HCT116 (cell line): Measurements from ENCODE around the gene TCF7. TPM values are rescaled to one million over a fixed set of nuclear protein-coding genes. Genes with fewer than 3 reads are reported as not detected.
"Not testable (repeated sequence)": the region's sequence is repeated elsewhere in the genome, so short reads cannot be mapped to it uniquely, and the experiment has no call there.

Experiments
- ATAC-seq: fragments of 200-7000 bp; cut with Tn5 transposase; 2 replicates; pipeline ENCODE4 v1.9.1; 2020; ENCODE audit warnings: mild to moderate bottlenecking, moderate library complexity
- BruUV-seq: library from RNA; stranded (reverse); fragments of 400-500 nt; replicated peaks from 2 replicates; lab custom pipeline; 2021; lab: Mats Ljungman, UMichigan
- CTCF ChIA-PET: fragments of 300-600 bp; sonication (Branson Sonifier 250); formaldehyde crosslinking; loops from one replicate; lab custom pipeline; 2021; ENCODE audit warnings: antibody characterized with exemption; lab: Charles Lee
- POLR2A ChIA-PET: fragments of 300-600, 350-600 bp; sonication (Branson Sonifier 250); formaldehyde crosslinking; loops from one replicate; lab custom pipeline; 2021; ENCODE audit warnings: antibody characterized with exemption; lab: Charles Lee
- RAD21 ChIA-PET, 2 experiments: fragments of 300-600 bp; sonication (Branson Sonifier 250); formaldehyde crosslinking; loops; one replicate each; lab custom pipeline; 2023; ENCODE audit warnings: low total read pairs in 2 of 2; ENCODE audit not compliant: uncharacterized antibody in 2 of 2, unreplicated experiment in 2 of 2, low non-redundant PET in 1 of 2; lab: Charles Lee
- DNase-seq: peaks from one replicate; pipeline ENCODE4 v3.0.0-alpha.2; 2010; ENCODE audit warnings: low read depth, low spot score
- H2AFZ ChIP-seq: fragments of 200-600 bp; shearing (Covaris generic), sonication (generic); 2 replicates; pipeline ENCODE4 v1.6.1; 2017; ENCODE audit warnings: low read depth, mixed run types, mixed read lengths, antibody characterized with exemption, low read length; ENCODE audit not compliant: poor library complexity, severe bottlenecking
- H3K27ac ChIP-seq: 2 replicates; pipeline ENCODE4 v1.5.1; 2012; ENCODE audit warnings: low read depth, low read length
- H3K27me3 ChIP-seq: fragments of 200-600 bp; sonication (generic); 2 replicates; pipeline ENCODE4 v1.6.1; 2016; ENCODE audit warnings: mixed run types, low read length, mixed read lengths; ENCODE audit not compliant: insufficient read depth
- H3K36me3 ChIP-seq, 2 experiments: fragments of 200-500 bp in 1 of 2; fragments of 200-600 bp in 1 of 2; sonication (Bioruptor generic) in 1 of 2; sonication (generic) in 1 of 2; 2 replicates each; pipeline versions ENCODE4 v1.5.1 to v1.6.1; 2014 to 2016; ENCODE audit warnings: low read length in 2 of 2, inconsistent platforms in 1 of 2, mixed read lengths in 1 of 2, mixed run types in 1 of 2; ENCODE audit not compliant: insufficient read depth in 2 of 2, control insufficient read depth in 1 of 2
- H3K4me1 ChIP-seq, 2 experiments: fragments of 200-600 bp in 1 of 2; sonication (generic) in 1 of 2; 2 replicates each; pipeline versions ENCODE4 v1.5.1 to v1.6.1; 2012 to 2017; ENCODE audit warnings: low read length in 2 of 2, inconsistent platforms in 1 of 2, mild to moderate bottlenecking in 1 of 2, mixed read lengths in 1 of 2, mixed run types in 1 of 2, moderate library complexity in 1 of 2; ENCODE audit not compliant: insufficient read depth in 2 of 2, control insufficient read depth in 1 of 2
- H3K4me2 ChIP-seq: fragments of 200-600 bp; sonication (generic); 2 replicates; pipeline ENCODE4 v1.6.1; 2017; ENCODE audit warnings: mixed run types, low read length, mixed read lengths
- H3K4me3 ChIP-seq, 2 experiments: fragments of 200-600 bp in 1 of 2; sonication (generic) in 1 of 2; replicated peaks in 1 of 2; 2 replicates each; pipeline ENCODE4 v1.5.1; 2011 to 2016; ENCODE audit warnings: low read length in 2 of 2, control low read depth in 1 of 2, low read depth in 1 of 2, mild to moderate bottlenecking in 1 of 2, mixed read lengths in 1 of 2, mixed run types in 1 of 2
- H3K79me2 ChIP-seq: fragments of 200-600 bp; sonication (generic); 2 replicates; pipeline ENCODE4 v1.6.1; 2017; ENCODE audit warnings: mild to moderate bottlenecking, mixed run types, low read length, moderate library complexity, mixed read lengths; ENCODE audit not compliant: insufficient read depth
- H3K9ac ChIP-seq: fragments of 200-600 bp; sonication (generic); 2 replicates; pipeline ENCODE4 v1.6.1; 2016; ENCODE audit warnings: low read length, mixed read lengths
- H3K9me2 ChIP-seq: fragments of 200-600 bp; sonication (generic), shearing (Covaris generic); 2 replicates; pipeline ENCODE4 v1.6.1; 2017; ENCODE audit warnings: mixed run types, mild to moderate bottlenecking, moderate library complexity; ENCODE audit not compliant: insufficient read depth
- H3K9me3 ChIP-seq, 2 experiments: fragments of 200-500 bp in 1 of 2; fragments of 200-600 bp in 1 of 2; sonication (Bioruptor generic) in 1 of 2; sonication (generic) in 1 of 2; 2 replicates each; pipeline ENCODE4 v1.6.1; 2014 to 2017; ENCODE audit warnings: low read length in 2 of 2, mixed read lengths in 2 of 2, inconsistent platforms in 1 of 2, low read depth in 1 of 2, mild to moderate bottlenecking in 1 of 2, mixed run types in 1 of 2, moderate library complexity in 1 of 2; ENCODE audit not compliant: control insufficient read depth in 1 of 2, insufficient read depth in 1 of 2
- H4K20me1 ChIP-seq: fragments of 200-600 bp; sonication (generic), shearing (Covaris generic); 2 replicates; pipeline ENCODE4 v1.6.1; 2017; ENCODE audit warnings: mixed run types, mild to moderate bottlenecking, moderate library complexity; ENCODE audit not compliant: insufficient read depth
- CBX3 ChIP-seq: IDR thresholded peaks from 2 replicates; pipeline ENCODE4 v1.6.1; 2012; ENCODE audit warnings: low read depth
- CEBPB ChIP-seq: IDR thresholded peaks from 2 replicates; pipeline ENCODE4 v1.6.1; 2012; ENCODE audit warnings: low read depth
- EZH2phosphoT487 ChIP-seq: fragments of 200-600 bp; IDR thresholded peaks from 2 replicates; pipeline ENCODE4 v1.6.1; 2018; ENCODE audit warnings: antibody characterized with exemption, borderline replicate concordance
- FOSL1 ChIP-seq: IDR thresholded peaks from 2 replicates; pipeline ENCODE4 v1.6.1; 2012; ENCODE audit warnings: low read depth
- JUND ChIP-seq: IDR thresholded peaks from 2 replicates; pipeline ENCODE4 v1.6.1; 2012
- RAD21 ChIP-seq: IDR thresholded peaks from 2 replicates; pipeline ENCODE4 v1.6.1; 2012; ENCODE audit warnings: low read depth, mild to moderate bottlenecking
- SIN3A ChIP-seq: IDR thresholded peaks from 2 replicates; pipeline ENCODE4 v1.6.1; 2012; ENCODE audit warnings: low read depth
- SP1 ChIP-seq: IDR thresholded peaks from 2 replicates; pipeline ENCODE4 v1.6.1; 2012; ENCODE audit warnings: low read depth
- SRF ChIP-seq: IDR thresholded peaks from 2 replicates; pipeline ENCODE4 v1.6.1; 2012; ENCODE audit warnings: low read depth
- TCF7L2 ChIP-seq: IDR thresholded peaks from 2 replicates; pipeline ENCODE4 v1.7.0; 2011; ENCODE audit warnings: borderline replicate concordance, inconsistent platforms; ENCODE audit not compliant: insufficient read depth, insufficient read length; ENCODE audit errors: extremely low read depth
- YY1 ChIP-seq: IDR thresholded peaks from 2 replicates; pipeline ENCODE4 v1.6.1; 2011; ENCODE audit warnings: low read length, low read depth, moderate library complexity, mild to moderate bottlenecking; ENCODE audit not compliant: insufficient replicate concordance; ENCODE audit errors: extremely low read depth
- ZFX ChIP-seq: fragments of 450-650 bp; IDR thresholded peaks from 2 replicates; pipeline ENCODE4 v1.6.1; 2017
- ZNF274 ChIP-seq: fragments of 200-500 bp; sonication (Bioruptor generic); IDR thresholded peaks from 2 replicates; pipeline ENCODE4 v1.6.1; 2014; ENCODE audit warnings: mild to moderate bottlenecking, low read depth, low read length, inconsistent platforms
- intact Hi-C: fragments of 100-400 bp; cut with micrococcal nuclease; formaldehyde crosslinking; loops from 2 replicates; pipeline ENCODE4 v1.10.0; 2022
- total RNA-seq: library from RNA; stranded (reverse); gene quantifications from one replicate; pipeline ENCODE4 v1.2.1, GENCODE V29; 2021; ENCODE audit not compliant: unreplicated experiment
- TF ChIP-seq, protein P1 (sequence below): IDR thresholded peaks from 2 replicates; pipeline ENCODE4 v1.6.1; 2012
- TF ChIP-seq, protein P2 (sequence below): IDR thresholded peaks from 2 replicates; pipeline ENCODE4 v1.6.1; 2012
- TF ChIP-seq, protein P3 (sequence below): IDR thresholded peaks from 2 replicates; pipeline ENCODE4 v1.6.1; 2011; ENCODE audit warnings: mild to moderate bottlenecking, low read length, moderate library complexity; ENCODE audit not compliant: insufficient replicate concordance; ENCODE audit errors: extremely low read depth

Gene TCF7
- total RNA-seq, 1 experiment from 2014 or later, result 17.8 TPM

DNA sequence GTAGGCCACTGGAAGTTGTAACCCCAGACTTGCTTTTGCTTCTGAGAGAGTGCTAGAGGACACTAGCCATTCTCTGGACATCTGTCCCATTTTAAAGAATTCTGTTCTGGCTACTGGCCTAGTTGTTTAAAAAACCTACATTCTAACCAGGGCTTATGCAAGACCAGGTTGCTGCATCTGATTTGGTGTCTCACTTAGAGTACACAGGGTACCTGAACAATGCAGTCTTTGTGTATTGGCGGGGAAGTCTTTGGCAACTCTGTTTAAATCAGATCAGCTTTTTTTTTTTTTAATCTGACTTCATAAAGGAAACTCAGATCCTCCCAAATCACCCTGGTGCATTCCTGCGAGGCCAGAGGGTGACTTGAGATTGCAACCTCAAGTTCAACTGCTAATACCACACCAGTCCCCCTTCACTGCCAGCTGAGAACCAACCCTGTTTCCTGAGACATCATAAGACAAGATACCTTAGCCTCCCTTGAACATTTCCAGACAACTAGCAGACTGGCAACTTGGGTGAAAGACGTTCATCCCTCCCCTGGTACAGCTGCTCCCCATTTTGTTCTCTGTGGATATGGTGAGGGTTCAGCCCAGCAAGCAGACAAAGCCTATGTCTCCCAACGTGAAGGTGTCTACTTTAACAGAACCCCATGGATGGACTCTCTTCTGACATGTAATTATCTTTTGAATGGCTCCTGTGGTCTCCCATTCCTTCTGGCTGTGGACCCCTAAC lies 35.3 kb downstream of the TCF7 start (continued):
- TF ChIP-seq CBX3, result no peak
- no peak for TF ChIP-seq FOSL1
- no peak for TF ChIP-seq RAD21

DNA sequence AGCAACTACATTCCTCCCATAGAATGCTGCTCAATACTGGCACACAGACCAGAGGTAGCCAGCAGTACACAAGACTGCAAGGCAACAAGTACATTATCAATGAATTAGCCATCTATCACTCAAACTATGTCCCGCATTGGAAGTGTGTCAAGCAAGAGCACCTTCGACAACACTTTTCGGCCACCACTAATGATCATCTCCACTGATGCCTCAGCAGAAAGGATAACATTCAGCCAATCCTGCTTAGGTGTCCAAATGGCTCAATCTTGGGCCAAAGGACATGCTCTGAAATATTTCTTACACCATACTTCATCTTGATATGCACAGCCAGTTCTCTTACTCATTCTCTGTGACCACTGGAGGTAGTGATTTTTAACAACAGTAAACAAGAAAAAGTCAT lies 37.2 kb downstream of the TCF7 start:
- H3K9ac ChIP-seq, result no peak overlapping the region
- no peaks in the 10 kb centered on the region for H3K9me3 ChIP-seq
- no peak overlapping the region for H3K27ac ChIP-seq
- peaks cover 24 to 54% of the 10 kb centered on the region in 2 experiments; a peak in 3 of 4 replicates for H3K36me3 ChIP-seq
- intact Hi-C loops, result no loop called here
- H3K27me3 ChIP-seq, result no peaks in the 10 kb centered on the region
- DNase-seq (no peak), ATAC-seq (no peak)
- H4K20me1 ChIP-seq, result peaks cover 6% of the 10 kb centered on the region
- no peak overlapping the region for H3K4me3 ChIP-seq
- peaks cover 34% of the 10 kb centered on the region for H3K79me2 ChIP-seq
- POLR2A ChIA-PET, result no interaction called here
- H3K4me2 ChIP-seq, result no peak overlapping the region
- H3K9me2 ChIP-seq, result no peaks in the 10 kb centered on the region
- TF ChIP-seq YY1 (no peak), JUND (no peak), ZNF274 (no peak), SP1 (no peak), SRF (no peak), RAD21 (no peak), ZFX (no peak), TCF7L2 (no peak), CEBPB (no peak), EZH2phosphoT487 (no peak), SIN3A (no peak)
- TF ChIP-seq, protein P1, sequence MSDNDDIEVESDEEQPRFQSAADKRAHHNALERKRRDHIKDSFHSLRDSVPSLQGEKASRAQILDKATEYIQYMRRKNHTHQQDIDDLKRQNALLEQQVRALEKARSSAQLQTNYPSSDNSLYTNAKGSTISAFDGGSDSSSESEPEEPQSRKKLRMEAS, result no peak
- TF ChIP-seq, protein P2, sequence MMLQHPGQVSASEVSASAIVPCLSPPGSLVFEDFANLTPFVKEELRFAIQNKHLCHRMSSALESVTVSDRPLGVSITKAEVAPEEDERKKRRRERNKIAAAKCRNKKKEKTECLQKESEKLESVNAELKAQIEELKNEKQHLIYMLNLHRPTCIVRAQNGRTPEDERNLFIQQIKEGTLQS, result no peak
- TF ChIP-seq, protein P3, sequence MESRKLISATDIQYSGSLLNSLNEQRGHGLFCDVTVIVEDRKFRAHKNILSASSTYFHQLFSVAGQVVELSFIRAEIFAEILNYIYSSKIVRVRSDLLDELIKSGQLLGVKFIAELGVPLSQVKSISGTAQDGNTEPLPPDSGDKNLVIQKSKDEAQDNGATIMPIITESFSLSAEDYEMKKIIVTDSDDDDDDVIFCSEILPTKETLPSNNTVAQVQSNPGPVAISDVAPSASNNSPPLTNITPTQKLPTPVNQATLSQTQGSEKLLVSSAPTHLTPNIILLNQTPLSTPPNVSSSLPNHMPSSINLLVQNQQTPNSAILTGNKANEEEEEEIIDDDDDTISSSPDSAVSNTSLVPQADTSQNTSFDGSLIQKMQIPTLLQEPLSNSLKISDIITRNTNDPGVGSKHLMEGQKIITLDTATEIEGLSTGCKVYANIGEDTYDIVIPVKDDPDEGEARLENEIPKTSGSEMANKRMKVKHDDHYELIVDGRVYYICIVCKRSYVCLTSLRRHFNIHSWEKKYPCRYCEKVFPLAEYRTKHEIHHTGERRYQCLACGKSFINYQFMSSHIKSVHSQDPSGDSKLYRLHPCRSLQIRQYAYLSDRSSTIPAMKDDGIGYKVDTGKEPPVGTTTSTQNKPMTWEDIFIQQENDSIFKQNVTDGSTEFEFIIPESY, result no peak
- H2AFZ ChIP-seq, result no peak overlapping the region
- H3K4me1 ChIP-seq, result no peaks in the 10 kb centered on the region
- BruUV-seq, result no TSS peak
- RAD21 ChIA-PET, result no interaction called here
- CTCF ChIA-PET, result interaction anchor here (0.7 to 1.3 kb wide), 2 partner anchors 11 to 112 kb away, joined by 3 read pairs; no protein-coding TSS in a partner anchor

DNA sequence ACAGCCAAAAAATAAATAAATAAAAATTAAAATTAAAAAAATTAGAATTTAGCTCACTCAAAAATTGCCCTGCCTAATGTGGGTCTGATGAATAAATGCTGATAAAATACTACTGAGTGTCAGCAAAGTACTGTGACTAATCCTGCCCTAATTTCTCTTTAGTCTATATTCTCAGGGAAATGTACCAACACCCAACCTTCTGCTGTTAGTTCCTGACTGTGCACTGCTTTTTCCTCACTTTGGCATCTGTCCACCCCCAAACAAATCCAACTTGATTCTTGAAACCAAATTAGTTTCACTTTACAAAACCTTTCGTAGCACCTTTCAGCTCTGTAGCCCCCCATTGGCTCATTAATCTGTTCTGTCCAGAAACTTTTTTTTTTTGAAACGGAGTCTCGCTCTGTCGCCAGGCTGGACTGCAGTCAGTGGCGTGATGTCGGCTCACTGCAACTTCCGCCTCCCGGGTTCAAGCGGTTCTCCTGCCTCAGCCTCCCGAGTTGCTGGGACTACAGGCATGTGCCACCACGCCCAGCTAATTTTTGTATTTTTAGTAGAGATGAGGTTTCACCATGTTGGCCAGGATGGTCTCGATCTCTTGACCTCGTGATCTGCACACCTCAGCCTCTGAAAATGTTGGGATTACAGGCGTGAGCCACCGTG lies 37.8 kb downstream of the TCF7 start:
- H3K9me3 ChIP-seq, H4K20me1 ChIP-seq, H3K4me1 ChIP-seq, intact Hi-C loops, H3K27ac ChIP-seq, RAD21 ChIA-PET, ATAC-seq, H2AFZ ChIP-seq, H3K9me2 ChIP-seq, H3K27me3 ChIP-seq, BruUV-seq, H3K9ac ChIP-seq, POLR2A ChIA-PET, H3K4me3 ChIP-seq, DNase-seq, H3K4me2 ChIP-seq: not testable (repeated sequence)
- Histone ChIP-seq H3K36me3 (peaks cover 24 to 49% of the 10 kb centered on the region in 2 experiments; a peak in 3 of 4 replicates), H3K79me2 (peaks cover 34% of the 10 kb centered on the region)
- CTCF ChIA-PET, result interaction anchor here (0.7 to 1.3 kb wide), 2 partner anchors 12 to 113 kb away, joined by 3 read pairs; no protein-coding TSS in a partner anchor
